ENCODE measurements around the gene CS.

CS gene

GRCh38 chr12:56258820-56259183 lies 41.3 kb downstream of the CS start:
- Histone ChIP-seq H3K27me3 (ENCODE audit: insufficient read depth, poor library complexity, severe bottlenecking) (no peaks in the 10 kb centered on the region), H3K27ac (replicated peaks) (peak overlapping the region; percentile 68), H3K4me3 (replicated peaks; ENCODE audit: insufficient read depth, low read length) (peak overlapping the region; percentile 53)
- no peak for DNase-seq (ENCODE audit: low read depth in 1 of 2, low spot score in 1 of 2)
- TF ChIP-seq REST (IDR thresholded peaks at IDR 0.05; ENCODE audit: insufficient replicate concordance, low read depth) = no peak
- TF ChIP-seq CTCF (IDR thresholded peaks at IDR 0.05; ENCODE audit: insufficient read depth, low read length) = no peak
- no peak for TF ChIP-seq SPI1 (IDR thresholded peaks at IDR 0.05; ENCODE audit: borderline replicate concordance, low read depth)
- TF ChIP-seq POLR2AphosphoS5 (IDR thresholded peaks at IDR 0.05; ENCODE audit: low read depth) = no peak
- no peak for TF ChIP-seq GABPA (IDR thresholded peaks at IDR 0.05; ENCODE audit: low read depth)

GRCh38 chr12:56258068-56258819 lies 41.9 kb downstream of the CS start, which contains the start of gene ANKRD52:
ANKRD52 (minus strand) TSS chr12:56258384; CDS start chr12:56258269, 115 bp downstream.
- Histone ChIP-seq H3K4me3 (replicated peaks; ENCODE audit: insufficient read depth, low read length) (peak within 1 kb of the TSS; percentile 83), H3K27ac (replicated peaks) (peak within 1 kb of the TSS; percentile 68), H3K27me3 (ENCODE audit: insufficient read depth, poor library complexity, severe bottlenecking) (no peaks in the 10 kb centered on the region)
- DNase-seq (ENCODE audit: low read depth in 1 of 2, low spot score in 1 of 2) = peak; percentile 59 to 60
- TF ChIP-seq SPI1 (IDR thresholded peaks at IDR 0.05; ENCODE audit: borderline replicate concordance, low read depth) = no peak
- no peak for TF ChIP-seq GABPA (IDR thresholded peaks at IDR 0.05; ENCODE audit: low read depth)
- peak; percentile 35; the same call in 1 of the 2 replicates for TF ChIP-seq POLR2AphosphoS5 (IDR thresholded peaks at IDR 0.05; ENCODE audit: low read depth)
- peak; percentile 16 for TF ChIP-seq CTCF (IDR thresholded peaks at IDR 0.05; ENCODE audit: insufficient read depth, low read length)
- no peak for TF ChIP-seq REST (IDR thresholded peaks at IDR 0.05; ENCODE audit: insufficient replicate concordance, low read depth)

- Histone ChIP-seq H3K27me3 (ENCODE audit: insufficient read depth, poor library complexity, severe bottlenecking) (no peaks in the 10 kb centered on the region), H3K27ac (replicated peaks) (peak overlapping the region; percentile 56), H3K4me3 (replicated peaks; ENCODE audit: insufficient read depth, low read length) (peak overlapping the region; percentile 83)
- DNase-seq (ENCODE audit: low read depth in 1 of 2, low spot score in 1 of 2) = no peak
- TF ChIP-seq POLR2AphosphoS5 (IDR thresholded peaks at IDR 0.05; ENCODE audit: low read depth) (no peak), GABPA (IDR thresholded peaks at IDR 0.05; ENCODE audit: low read depth) (no peak), SPI1 (IDR thresholded peaks at IDR 0.05; ENCODE audit: borderline replicate concordance, low read depth) (no peak), REST (IDR thresholded peaks at IDR 0.05; ENCODE audit: insufficient replicate concordance, low read depth) (no peak), CTCF (IDR thresholded peaks at IDR 0.05; ENCODE audit: insufficient read depth, low read length) (no peak)
Measured at GRCh38 chr12:56257491-56258067, 42.6 kb downstream of the CS start.
